ENCODE measurements around the gene FAM53B. TPM values are rescaled to one million over a fixed set of nuclear protein-coding genes. Genes with fewer than 3 reads are reported as not detected.
A peak's percentile ranks its signal among the peaks of the same experiment; 100 is the strongest.
"Not testable (repeated sequence)": the region's sequence is repeated elsewhere in the genome, so short reads cannot be mapped to it uniquely, and the experiment has no call there.

FAM53B gene
- total RNA-seq, 4 donors from 2014 or later: 60.8 to 84.8 (median 78.8) TPM

DNA sequence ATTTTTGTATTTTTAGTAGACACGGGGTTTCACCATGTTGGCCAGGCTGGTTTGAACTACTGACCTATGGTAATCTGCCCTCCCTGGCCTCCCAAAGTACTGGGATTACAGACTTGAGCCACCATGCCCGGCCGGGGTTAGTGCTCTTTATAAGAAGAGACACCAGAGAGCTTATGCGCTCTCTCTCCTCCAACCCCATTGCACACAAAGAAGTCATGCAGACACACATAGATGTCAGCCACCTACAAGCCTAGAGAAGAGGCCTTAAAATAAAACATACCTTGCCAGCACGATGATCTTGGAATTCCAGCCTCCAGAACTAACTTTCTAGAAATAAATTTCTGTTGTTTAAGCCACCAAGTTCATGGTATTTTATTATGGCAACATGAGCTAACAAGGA lies 10.0 kb upstream of the FAM53B start:
- H3K9me3 ChIP-seq: no peaks in the 10 kb centered on the region
- H3K27me3 ChIP-seq: no peaks in the 10 kb centered on the region
- 90 to 93% methylated on average over 5 of the region's 5 CpGs for WGBS, 2 donors
- TF ChIP-seq POLR2A (IDR thresholded peaks at IDR 0.05) (no peak), CTCF (IDR thresholded peaks at IDR 0.05) (no peak), EP300 (IDR thresholded peaks at IDR 0.05) (no peak)
- no peak overlapping the region for H3K27ac ChIP-seq
- DNase-seq (ENCODE audit: low spot score in 2 of 2): no peak
- no peak overlapping the region for H3K4me3 ChIP-seq
- peaks cover 0 to 22% (median 6%) of the 10 kb centered on the region in 4 donors for H3K4me1 ChIP-seq
- peaks cover 0 to 23% (median 0%) of the 10 kb centered on the region in 3 donors for H3K36me3 ChIP-seq

GRCh38 chr10:124748953-124749645 lies 4.9 kb upstream of the FAM53B start:
- 80 to 82% methylated on average over 4 of the region's 4 CpGs for WGBS, 2 donors
- no peaks in the 10 kb centered on the region for H3K9me3 ChIP-seq
- no peak for DNase-seq (ENCODE audit: low spot score in 2 of 2)
- H3K27me3 ChIP-seq: no peaks in the 10 kb centered on the region
- H3K4me3 ChIP-seq: no peak overlapping the region
- peaks cover 0 to 31% (median 0%) of the 10 kb centered on the region in 3 donors for H3K36me3 ChIP-seq
- H3K27ac ChIP-seq: no peak overlapping the region
- H3K4me1 ChIP-seq: peaks cover 4 to 12% (median 8%) of the 10 kb centered on the region in 4 donors
- TF ChIP-seq CTCF (IDR thresholded peaks at IDR 0.05) (no peak), EP300 (IDR thresholded peaks at IDR 0.05) (no peak), POLR2A (IDR thresholded peaks at IDR 0.05) (no peak)

DNA sequence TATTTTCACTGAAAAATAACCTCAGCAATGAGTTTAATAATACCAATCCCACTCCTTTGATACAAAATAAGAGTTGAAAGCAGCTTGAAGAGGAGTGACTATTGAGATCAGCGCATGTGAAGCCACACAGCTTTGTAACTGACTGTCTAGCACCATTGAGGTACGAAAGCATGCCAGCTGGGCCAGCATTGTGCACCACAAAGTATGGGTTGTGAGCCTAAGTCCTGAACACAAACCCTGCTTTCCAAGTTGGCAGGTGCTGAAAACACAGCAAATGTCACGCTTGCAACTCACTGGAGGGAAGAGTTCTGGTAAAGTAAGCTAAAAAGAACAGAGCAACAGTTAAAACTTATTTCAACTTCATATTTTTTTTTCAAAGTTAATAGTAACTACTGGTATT lies 4.0 kb upstream of the FAM53B start:
- TF ChIP-seq EP300 (IDR thresholded peaks at IDR 0.05) (no peak), POLR2A (IDR thresholded peaks at IDR 0.05) (no peak), CTCF (IDR thresholded peaks at IDR 0.05) (no peak)
- WGBS, 2 donors: 88 to 92% methylated on average over 3 of the region's 3 CpGs
- Histone ChIP-seq H3K4me1 (peaks cover 4 to 12% (median 8%) of the 10 kb centered on the region in 4 donors), H3K4me3 (no peak overlapping the region), H3K9me3 (no peaks in the 10 kb centered on the region), H3K27me3 (no peaks in the 10 kb centered on the region), H3K27ac (no peak overlapping the region), H3K36me3 (peaks cover 0 to 25% (median 0%) of the 10 kb centered on the region in 3 donors)
- DNase-seq (ENCODE audit: low spot score in 2 of 2): no peak

DNA sequence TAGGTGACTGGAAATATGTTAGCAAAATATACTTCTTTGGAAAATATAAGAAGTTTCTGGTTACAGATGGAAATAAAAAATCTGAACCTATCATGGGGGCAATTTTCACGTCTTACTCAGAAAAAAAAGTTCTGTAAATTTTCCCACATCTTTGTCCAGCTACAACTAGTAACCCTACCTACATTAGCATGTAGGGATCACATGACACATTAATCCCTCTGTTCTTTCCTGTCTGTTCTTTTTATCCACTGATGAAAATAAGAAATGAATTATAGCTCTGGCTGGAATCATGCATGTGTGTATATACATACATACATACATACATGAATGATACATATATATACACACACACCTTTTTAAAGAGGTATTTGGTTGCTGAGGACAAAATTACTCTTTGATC lies 3.6 kb upstream of the FAM53B start:
- H3K9me3 ChIP-seq: no peaks in the 10 kb centered on the region
- DNase-seq (ENCODE audit: low spot score in 2 of 2): no peak
- H3K4me1 ChIP-seq: peaks cover 4 to 12% (median 8%) of the 10 kb centered on the region in 4 donors
- H3K36me3 ChIP-seq: peaks cover 0 to 25% (median 0%) of the 10 kb centered on the region in 3 donors
- 89% methylated on average over 1 of the region's 1 CpG for WGBS, 2 donors
- H3K27me3 ChIP-seq: no peaks in the 10 kb centered on the region
- TF ChIP-seq CTCF (IDR thresholded peaks at IDR 0.05) (no peak), EP300 (IDR thresholded peaks at IDR 0.05) (no peak), POLR2A (IDR thresholded peaks at IDR 0.05) (no peak)
- no peak overlapping the region for H3K4me3 ChIP-seq
- peak overlapping the region in 1 of 4 donors; percentile 28 for H3K27ac ChIP-seq

GRCh38 chr10:124746992-124747391 lies 2.8 kb upstream of the FAM53B start:
- H3K27ac ChIP-seq: no peak overlapping the region
- 75 to 77% methylated on average over 2 of the region's 2 CpGs for WGBS, 2 donors

DNA sequence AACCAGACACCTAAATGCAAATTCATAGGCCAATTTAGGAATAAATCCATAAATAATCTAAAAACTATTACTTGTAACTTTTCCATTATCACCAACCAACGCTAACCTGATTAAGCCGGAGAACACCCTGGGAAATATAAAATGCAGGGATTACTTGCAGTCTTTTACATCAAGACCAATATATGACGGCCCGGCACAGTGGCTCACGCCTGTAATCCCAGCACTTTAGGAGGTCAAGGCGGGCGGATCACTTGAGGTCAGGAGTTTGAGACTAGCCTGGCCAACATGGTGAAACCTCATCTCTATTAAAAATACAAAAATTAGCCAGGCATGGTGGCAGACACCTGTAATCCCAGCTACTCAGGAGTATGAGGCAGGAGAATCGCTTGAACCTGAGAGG lies 2.3 kb upstream of the FAM53B start:
- not testable (repeated sequence) for DNase-seq (ENCODE audit: low spot score in 2 of 2); H3K4me3 ChIP-seq; H3K27me3 ChIP-seq; H3K9me3 ChIP-seq; H3K27ac ChIP-seq
- H3K4me1 ChIP-seq: peaks cover 4 to 22% (median 18%) of the 10 kb centered on the region in 4 donors
- 94 to 95% methylated on average over 8 of the region's 8 CpGs for WGBS, 2 donors
- peaks cover 0 to 25% (median 0%) of the 10 kb centered on the region in 3 donors for H3K36me3 ChIP-seq

More at GRCh38 chr10:124746992-124747391, 2.8 kb upstream of the FAM53B start:
- DNase-seq (ENCODE audit: low spot score in 2 of 2): no peak
- H3K4me3 ChIP-seq: no peak overlapping the region
- TF ChIP-seq EP300 (IDR thresholded peaks at IDR 0.05): no peak
- TF ChIP-seq POLR2A (IDR thresholded peaks at IDR 0.05): no peak
- TF ChIP-seq CTCF (IDR thresholded peaks at IDR 0.05): no peak
- no peaks in the 10 kb centered on the region for H3K27me3 ChIP-seq
- H3K4me1 ChIP-seq: peaks cover 4 to 16% (median 12%) of the 10 kb centered on the region in 4 donors
- H3K36me3 ChIP-seq: peaks cover 0 to 25% (median 0%) of the 10 kb centered on the region in 3 donors
- no peaks in the 10 kb centered on the region for H3K9me3 ChIP-seq

Measured in tibial nerve (tissue), 4 donors.